Activated T-helper 1 cell treated with anti-CD3 and anti-CD28 coated beads, Interleukin-2, amount 50 U/mL, for 16 hours (primary cell): Measurements from ENCODE around the gene SMYD3.
"Not testable (repeated sequence)": the region's sequence is repeated elsewhere in the genome, so short reads cannot be mapped to it uniquely, and the experiment has no call there.

Source experiments
- DNase-seq, 2 donors: peaks; one replicate each; pipeline ENCODE4 v3.0.0-alpha.2; 2020; ENCODE audit warnings: low read depth in 1 of 2, low spot score in 1 of 2

Gene SMYD3

DNA sequence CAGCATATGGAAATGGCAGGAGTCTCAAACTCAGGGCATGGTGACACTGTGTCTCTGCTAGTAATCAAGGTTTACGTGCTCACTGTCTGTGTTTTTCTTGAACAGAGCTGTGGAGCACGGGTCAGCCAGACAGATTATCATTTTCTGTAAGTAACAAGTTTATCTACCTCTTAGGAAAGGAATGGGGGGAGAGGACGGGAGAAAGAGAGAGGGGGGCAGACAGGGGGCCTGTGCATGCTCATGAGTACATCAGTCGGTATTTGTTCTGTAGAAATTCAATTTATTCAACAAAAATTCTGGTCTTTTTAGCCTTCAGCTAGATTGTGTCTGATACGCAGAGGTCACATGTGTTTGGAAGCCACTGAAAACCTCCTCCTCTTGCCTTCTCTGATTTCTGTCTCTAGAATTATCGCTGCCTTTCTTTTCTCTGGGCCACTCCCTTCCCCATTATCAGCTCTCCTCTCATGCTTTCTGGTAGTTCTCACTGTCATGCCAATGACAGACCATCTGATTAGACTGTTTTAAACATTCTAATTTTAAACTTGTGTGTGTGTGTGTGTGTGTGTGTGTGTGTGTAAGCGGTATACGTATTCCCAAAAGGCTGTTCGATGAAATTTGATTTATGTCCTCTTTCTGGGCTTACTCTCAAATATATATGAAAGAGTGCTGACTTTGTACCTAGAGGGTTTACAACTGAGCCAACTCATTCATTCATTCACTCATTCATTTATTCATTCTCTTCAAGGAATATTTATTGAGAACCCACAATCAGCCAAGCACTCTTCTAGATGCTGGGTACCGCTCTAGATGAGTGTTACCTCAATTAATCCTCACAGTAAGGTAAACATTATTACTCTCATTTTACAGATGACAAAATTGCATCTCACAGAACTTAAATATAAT lies 715.4 kb downstream of the SMYD3 start:
- no peak for DNase-seq

DNA sequence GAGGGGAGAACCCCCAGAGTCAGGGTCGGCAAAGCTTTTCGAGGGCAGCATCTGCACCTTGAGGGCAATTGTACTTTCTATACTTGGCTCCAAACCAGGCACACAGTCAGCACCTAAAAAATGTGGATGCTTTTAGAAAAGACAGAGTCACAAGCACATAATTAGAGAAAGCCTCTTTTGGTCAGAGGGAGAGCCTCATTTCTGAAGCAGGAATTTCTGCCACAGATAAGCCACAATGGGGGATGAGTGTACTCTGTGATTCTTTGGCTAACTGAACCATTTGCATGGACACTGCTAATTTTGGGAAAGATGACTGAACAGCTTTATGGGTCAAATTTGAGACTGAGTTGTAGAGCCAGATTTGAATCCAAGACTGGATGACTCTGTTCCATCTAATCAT lies 716.6 kb downstream of the SMYD3 start:
- no peak for DNase-seq

DNA sequence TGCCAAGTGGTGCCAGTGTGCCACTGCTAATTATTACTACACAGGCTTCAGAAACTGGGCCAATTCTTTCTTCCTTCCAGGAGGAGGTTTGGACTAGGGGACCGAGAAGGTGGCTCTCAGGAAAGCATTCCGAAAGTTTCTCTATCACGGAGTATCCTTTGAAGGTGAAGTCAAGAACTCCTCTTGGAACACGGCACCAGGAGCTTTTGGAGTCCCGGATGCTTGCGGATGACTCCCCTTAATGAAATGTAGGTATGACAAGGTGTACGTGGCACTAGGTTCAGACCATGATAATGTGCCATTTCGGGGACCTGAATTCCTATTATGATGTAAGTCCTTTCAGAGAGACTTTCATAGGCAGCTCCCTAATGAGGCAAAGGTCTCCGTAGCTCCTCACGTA lies 718.2 kb downstream of the SMYD3 start:
- no peak for DNase-seq

DNA sequence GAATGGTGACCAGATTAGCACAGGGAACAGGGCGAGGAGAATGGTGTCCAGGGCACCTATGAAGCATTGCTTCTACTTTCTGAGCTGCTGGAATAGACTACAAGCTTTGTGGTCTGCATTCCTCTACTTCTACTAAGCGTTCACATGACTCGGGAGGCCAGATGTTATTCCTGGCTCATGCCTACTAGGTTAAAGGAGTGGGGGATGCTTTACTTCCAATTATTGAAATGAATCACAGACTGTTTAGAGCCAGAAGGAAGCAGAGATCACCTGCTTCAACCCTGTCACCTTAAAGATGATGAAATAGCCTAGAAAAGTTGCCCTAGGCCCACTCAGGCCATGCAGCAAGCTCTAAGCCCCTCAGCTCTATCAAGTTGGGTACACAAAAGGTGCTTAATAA lies 718.8 kb downstream of the SMYD3 start:
- DNase-seq, result no peak

DNA sequence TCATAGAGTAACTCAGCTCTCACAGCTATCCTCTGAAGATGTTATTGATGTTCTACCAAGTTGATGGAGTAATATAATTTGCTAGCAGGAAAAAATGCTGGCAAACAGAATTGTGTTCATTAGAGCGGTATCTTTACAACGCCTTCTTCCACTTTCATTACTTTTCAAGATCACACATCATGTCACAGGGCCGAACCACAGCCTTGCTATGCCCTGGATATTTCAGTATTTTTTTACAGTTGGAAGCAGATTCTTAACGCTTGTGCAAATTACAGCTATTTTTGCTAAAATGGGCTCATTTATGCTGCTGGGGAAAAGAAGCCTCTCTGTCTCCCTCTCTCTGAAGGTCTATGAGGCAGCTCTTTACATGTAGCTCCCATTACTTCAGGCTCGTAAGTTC lies 720.1 kb downstream of the SMYD3 start:
- no peak for DNase-seq

DNA sequence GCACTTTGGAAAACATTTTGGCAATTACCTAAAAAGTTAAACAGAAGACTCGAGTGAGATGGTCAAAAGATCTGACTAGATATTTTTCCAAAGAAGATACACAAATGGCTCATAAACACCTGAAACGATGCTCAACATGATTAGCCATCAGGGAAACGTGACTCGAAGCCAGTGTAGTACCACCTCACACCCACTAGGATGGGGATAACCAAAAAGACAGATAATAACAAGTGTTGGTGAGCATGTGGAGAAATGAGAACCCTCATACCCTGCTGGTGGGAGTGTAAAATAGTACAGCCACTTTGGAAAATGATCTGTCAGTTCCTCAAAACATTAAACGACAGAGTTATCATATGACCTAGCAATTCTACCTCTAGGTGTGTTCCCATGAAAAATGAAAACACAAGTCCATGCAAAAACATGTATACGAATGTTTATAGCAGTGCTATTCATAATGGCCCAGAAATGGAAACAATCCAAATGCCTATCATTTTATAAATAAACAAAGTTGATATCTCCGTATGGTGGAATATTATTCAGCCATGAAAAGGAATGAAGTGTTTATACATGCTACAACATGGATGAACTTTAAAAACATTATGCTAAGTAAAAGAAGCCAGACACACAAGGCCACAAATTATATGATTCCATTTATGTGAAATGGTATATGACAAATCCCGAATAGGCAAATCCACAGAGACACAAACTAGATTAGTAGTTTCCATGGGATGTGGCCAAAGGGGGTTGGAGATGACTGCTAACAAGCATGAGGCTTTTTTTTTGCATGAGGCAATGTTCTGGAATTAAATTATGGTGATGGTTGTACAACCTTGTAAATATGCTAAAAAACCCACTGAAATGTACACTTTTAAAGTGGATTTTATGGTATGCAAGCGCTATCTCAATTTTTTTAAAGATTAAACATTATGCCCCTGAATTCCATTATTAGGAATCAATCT lies 727.0 kb downstream of the SMYD3 start:
- no peak for DNase-seq

DNA sequence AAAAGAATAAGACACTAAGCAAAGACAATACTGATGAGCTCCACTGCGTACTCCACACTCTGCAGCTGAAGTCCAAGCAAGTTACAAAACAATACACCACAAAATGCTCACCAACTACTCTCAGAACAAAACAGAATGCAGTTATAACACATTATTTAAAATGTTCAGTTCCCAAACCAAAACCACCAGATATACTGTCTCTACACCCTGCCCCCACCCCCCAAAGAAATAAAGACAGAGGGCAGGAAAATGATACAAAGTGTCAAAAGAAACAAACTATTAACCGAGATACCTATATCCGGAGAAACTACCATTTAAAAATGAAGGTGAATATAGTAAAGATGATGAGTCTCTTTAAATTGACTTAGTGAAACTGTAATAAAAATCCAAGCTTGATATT lies 729.3 kb downstream of the SMYD3 start:
- no peak for DNase-seq

DNA sequence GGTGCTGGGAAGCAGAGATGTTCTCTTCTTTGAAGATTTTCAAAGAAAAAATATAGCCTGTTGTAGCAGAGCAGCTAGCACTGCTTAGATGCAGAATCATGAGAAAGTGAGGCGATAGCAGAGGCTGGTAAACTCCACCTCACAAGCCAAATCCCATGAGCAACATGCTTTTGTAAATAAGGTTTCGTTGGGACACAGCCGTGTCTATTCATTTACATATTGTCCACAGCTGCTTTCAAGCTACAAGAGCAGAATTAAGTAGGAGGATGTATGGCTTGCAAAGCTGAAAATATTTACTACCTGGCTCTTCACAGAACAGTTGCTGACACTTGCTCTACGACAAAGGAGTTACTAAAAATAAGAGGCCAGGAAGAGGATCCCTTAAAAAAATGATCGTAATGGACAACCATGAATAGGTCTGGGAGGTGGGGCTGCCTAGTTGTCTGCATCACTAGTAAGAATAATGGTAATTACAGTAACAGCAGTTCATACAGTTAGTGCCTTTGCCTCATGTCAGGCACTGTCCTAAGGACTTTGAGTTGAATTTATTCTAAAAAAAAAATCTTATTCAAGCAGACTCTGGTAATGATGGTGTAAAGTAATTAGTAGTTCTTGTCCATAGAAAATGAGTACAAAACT lies 730.3 kb downstream of the SMYD3 start:
- no peak for DNase-seq

DNA sequence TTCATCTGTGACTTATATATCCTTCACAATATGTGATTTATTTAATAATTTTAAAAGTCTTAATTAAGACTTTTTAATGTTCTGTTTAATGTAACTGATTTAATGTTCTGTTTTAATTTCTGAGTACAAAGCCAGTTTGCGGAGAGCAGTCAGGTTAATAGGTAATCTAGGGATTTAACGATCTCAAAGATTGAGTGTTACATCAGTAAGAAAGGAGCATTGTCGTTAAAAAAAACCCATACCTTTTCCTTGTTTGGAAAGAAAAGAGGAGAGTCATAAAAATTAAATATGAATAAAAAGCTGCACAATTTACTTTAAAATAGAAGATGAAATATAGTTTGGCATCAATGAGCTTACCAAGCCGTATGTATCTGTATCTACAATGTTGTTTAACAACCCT lies 730.9 kb downstream of the SMYD3 start:
- DNase-seq, result no peak

DNA sequence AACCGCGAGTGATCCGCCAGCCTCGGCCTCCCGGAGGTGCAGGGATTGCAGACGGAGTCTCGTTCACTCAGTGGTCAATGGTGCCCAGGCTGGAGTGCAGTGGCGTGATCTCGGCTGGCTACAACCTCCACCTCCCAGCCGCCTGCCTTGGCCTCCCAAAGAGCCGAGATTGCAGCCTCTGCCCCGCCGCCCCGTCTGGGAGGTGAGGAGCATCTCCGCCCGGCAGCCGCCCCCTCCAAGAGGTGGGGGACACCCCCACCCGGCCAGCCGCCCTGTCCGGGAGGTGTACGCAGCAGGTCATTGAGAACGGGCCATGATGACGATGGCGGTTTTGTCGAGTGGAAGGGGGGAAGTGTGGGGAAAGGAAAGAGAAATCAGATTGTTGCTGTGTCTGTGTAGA lies 732.1 kb downstream of the SMYD3 start:
- not testable (repeated sequence) for DNase-seq

DNA sequence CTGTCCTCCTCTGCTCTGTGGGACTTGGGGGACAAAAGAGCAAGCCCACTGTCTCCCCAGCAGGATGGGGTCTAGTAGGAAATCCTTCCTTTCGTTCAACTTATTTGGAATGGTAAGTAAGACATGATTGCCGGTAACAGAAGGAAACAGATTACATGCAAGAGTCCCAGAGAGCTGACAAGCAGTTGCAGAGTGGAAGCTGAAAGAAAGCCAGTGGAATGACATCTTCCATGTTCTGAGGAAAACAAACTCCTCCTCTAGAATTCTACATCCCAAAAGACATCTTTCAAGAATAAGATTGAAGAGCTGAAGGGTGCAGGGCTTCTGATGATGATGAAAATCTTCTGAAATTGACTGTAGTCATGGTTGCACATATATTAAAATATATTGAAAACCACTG lies 732.9 kb downstream of the SMYD3 start:
- no peak for DNase-seq

DNA sequence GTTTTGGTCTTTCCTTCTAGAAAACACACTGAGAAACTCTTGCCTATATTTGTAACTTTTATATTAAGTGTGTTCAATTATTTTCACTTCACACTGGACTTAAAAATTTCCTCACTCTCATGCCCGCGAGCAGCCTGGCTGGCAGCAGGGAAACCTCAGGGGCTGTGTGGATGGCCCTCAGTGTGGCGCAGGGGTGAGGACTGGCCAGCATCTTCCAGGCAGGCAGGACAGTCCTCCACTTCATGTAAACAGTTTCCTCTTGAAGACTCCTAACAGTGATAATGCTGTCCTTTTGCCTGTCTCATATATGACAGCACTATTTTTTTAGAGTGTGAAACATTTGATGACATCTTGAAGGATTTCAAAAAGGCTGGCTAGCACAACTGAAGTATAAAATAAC lies 733.7 kb downstream of the SMYD3 start:
- no peak for DNase-seq

DNA sequence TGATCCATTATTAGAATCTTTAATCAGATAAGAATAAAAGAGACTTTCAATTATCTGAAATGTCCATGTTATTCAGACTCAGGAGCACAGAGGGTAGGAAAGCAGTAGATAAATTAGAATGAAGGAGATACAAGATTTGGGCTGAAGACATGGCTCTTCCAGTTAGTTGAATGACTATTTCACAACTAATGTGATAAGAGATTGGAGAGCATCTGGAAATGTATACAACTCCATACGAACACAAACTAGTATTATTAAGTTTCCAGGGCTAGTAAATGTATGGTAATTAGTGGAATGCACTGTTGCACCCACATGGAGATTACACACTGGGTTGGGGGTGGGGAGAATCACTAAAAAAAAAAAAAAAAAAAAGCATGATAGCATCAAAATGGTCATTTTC lies 734.3 kb downstream of the SMYD3 start:
- DNase-seq, result no peak

DNA sequence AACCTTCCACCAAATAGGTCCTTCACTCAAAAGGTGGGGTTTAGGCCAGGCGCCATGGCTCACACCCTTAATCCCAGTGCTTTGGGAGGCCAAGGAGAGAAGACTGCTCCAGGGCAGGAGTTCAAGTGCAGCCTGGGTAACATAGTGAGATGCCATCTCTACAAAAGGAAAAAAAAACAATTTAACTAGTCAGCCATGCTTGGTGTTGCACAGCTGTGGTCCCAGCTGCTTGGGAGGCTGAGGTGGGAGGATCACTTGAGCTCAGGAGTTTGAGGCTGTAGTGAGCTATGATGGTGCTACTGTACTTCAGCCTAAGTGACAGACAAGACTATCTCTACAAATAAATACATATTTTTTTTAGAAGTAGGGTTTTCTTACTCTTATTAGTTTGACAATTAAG lies 734.8 kb downstream of the SMYD3 start:
- DNase-seq, result no peak

DNA sequence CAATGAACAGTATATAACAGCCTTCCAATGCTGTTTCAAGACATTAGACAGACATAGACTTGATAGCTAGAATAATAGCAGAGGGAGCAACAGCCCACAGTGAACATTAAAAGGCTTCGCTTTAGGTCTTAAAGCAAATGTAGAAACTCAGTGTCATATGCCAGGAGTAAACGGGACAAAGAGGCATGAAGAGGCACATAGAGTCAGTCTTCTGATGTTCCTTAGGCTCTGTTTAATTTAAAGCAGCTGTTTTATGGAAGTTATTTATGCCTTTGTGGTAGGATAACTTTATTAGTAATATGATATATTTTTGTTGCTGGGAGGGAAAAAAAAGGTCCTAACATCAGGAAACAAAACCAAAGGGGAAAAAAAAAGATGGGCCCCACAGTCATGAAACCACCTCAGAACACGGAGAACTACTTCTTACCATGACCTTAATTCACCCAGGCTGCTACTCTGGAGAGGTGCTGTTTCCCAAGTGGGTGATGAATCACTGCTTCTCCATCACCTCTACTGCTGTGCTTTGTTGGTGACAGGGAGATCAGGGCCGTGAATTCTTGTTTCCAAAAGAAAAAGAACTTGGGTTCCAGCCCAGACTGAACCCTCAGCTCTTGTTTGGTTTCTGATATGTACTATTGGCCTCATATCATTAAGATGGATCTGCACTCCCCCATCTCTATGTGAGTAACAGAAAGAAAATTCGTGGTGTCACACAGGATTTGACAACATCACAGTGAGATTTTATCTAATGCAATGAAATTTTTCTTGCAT lies 735.4 kb downstream of the SMYD3 start:
- DNase-seq, result no peak

DNA sequence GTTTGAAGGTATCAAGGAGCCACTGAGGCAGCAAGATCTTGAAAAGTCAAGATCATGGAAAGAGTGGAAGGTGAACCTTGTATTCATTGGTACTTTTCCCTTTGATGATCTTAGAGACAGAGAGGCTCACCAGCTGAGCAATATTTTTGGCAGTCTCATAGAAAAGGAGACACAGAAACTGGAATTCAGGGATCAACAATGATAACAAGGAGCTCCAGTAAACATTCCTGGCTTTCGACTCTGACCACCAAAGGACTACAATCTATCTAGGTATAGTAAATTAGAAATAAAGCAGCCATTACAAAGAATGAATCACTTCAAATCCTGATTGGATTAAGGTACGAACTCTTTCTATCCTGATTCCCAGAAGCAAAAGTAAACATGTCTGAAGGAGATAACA lies 736.9 kb downstream of the SMYD3 start:
- DNase-seq, result no peak

DNA sequence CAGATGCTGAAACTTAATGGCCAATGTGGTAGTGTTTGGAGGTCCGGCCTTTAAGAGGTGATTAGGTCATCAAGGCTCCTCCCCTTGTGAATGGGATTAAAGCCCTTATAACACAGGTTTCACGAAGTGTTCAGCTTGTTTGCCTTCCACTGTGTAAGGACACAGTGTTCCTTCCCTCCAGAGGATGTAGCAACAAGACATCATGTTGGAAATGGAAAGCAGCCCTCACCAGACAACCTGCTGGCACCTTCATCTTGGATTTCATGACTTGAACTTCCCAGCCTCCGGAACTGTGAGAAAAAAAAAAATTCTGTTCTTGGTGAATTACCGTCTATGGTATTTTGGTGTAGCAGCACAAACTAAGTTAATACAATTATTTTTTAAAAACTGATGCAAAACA lies 738.5 kb downstream of the SMYD3 start:
- no peak for DNase-seq

DNA sequence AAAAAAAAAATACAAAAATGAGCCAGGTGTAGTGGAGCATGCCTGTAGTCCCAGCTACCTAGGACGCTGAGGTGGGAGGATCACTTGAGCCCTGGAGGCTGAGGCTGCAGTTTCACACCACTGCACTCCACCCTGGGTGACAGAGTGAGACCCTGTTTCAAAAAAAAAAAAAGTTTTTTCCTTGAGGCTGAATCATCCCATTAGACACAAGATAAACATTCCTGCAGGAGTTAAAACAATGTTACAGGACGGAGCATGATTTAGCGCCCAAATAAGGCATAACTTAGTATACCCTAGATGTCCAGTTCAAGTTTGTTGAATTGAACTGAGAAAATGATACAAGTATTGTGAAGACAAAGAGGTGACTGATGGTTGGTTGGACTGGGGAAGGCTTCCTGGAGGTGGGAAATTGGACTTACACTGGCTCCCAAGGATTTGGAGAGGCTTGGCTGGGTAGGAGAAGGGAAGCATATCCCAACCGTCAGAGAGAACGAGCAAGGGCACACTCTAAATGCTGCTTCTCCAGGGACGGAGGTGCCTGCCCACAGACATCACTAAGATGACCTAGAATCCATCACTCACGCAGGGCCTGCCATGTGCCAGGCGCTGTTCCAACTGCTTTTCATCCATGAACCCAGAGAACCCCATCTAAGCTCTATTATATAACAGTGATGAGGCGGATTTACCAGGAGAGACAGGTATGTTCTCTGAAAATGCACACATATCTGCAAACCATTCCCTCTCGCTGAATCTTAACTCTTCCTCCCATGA lies 741.7 kb downstream of the SMYD3 start:
- DNase-seq, result no peak

DNA sequence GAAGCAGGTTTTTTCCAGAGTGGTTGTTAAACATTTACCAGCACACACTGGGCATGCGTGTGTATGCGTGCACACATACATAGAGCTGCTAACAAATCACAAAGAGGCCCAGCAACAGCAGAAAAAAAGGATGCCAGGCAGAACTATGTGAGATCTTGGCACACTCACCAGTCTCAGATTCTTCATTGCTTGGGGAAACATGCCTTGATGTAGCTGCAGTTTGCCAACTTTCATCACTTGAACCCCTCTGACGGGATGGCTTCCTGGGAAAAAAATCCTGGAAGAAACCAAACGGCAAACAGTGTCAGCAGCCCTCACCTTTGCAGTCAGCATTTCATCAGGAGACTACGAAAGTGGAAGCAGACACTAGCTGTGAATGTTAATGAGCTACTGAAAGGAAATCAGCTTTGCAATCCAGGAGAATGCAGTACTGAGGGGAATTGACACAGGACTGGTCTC lies 743.2 kb downstream of the SMYD3 start:
- no peak for DNase-seq

DNA sequence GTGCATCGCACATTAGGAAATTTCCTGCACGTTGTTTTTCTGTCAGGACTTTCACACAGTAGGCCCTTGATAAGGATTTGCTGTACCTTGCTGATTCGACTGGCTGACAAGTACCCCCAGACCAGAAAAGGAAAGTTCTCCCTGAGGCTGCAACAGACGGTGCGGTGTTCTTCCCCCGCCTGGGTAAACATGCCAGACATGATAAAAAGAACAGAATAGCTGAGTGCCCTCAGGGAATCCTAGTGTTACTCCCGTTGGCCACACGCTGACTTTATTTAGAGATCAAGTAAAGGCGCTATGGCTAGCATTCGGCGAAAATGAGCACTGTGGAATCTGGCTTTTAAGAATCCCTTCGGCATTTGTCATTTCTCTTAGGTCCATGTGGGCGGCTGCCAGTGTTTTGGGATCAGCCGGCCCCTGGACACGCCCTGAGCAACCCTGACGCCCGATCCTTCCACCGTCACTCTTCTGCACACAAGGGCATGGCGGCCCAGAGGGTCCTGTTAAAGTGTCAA lies 744.6 kb downstream of the SMYD3 start:
- no peak for DNase-seq
